H1 (cell line): ENCODE measurements around the gene ZBTB7B. TPM values are rescaled to one million over a fixed set of nuclear protein-coding genes. Genes with fewer than 3 reads are reported as not detected.

Experiments used
- ATF2 ChIP-seq: IDR thresholded peaks from 2 replicates; pipeline ENCODE4 v1.6.1; 2012; ENCODE audit warnings: low read length, inconsistent platforms
- CTCF ChIP-seq, 3 experiments: IDR thresholded peaks; 1 replicate in 2 of 3; 2 replicates in 1 of 3; pipeline versions ENCODE4 v1.5.1 to v1.6.1; 2011; ENCODE audit warnings: low read length in 3 of 3, mild to moderate bottlenecking in 3 of 3, inconsistent platforms in 2 of 3, low read depth in 1 of 3, moderate library complexity in 1 of 3; ENCODE audit not compliant: insufficient read depth in 1 of 3; ENCODE audit errors: control extremely low read depth in 1 of 3
- EP300 ChIP-seq, 2 experiments: IDR thresholded peaks; 1 replicate in 1 of 2; 2 replicates in 1 of 2; pipeline ENCODE4 v1.6.1; 2011 to 2012; ENCODE audit warnings: low read depth in 2 of 2, low read length in 2 of 2, mild to moderate bottlenecking in 2 of 2, borderline replicate concordance in 1 of 2, inconsistent platforms in 1 of 2, moderate library complexity in 1 of 2
- HDAC2 ChIP-seq, 2 experiments: fragments of 300-600 bp in 1 of 2; sonication (generic) in 1 of 2; IDR thresholded peaks; 2 replicates each; pipeline ENCODE4 v1.6.1; 2011 to 2012; ENCODE audit warnings: low read depth in 2 of 2, low read length in 2 of 2, mild to moderate bottlenecking in 2 of 2, moderate library complexity in 2 of 2, borderline replicate concordance in 1 of 2, inconsistent platforms in 1 of 2
- JUND ChIP-seq: IDR thresholded peaks from 2 replicates; pipeline ENCODE4 v1.6.1; 2011; ENCODE audit warnings: mild to moderate bottlenecking, improper control_type of control experiment, low read length
- KDM4A ChIP-seq: IDR thresholded peaks from one replicate; pipeline ENCODE4 v1.7.1; 2012; ENCODE audit warnings: low read depth, mild to moderate bottlenecking, moderate library complexity, low read length, inconsistent platforms; ENCODE audit not compliant: severe bottlenecking
- NRF1 ChIP-seq: IDR thresholded peaks from 2 replicates; pipeline ENCODE4 v1.6.1; 2011; ENCODE audit warnings: mild to moderate bottlenecking, low read depth, low read length, improper control_type of control experiment
- RBBP5 ChIP-seq: IDR thresholded peaks from 2 replicates; pipeline ENCODE4 v1.7.1; 2012; ENCODE audit warnings: low read depth, mild to moderate bottlenecking, inconsistent platforms, low read length, moderate library complexity, borderline replicate concordance
- RFX5 ChIP-seq: IDR thresholded peaks from 2 replicates; pipeline ENCODE4 v1.6.1; 2011; ENCODE audit warnings: low read depth, low read length, improper control_type of control experiment, borderline replicate concordance
- SIN3A ChIP-seq, 2 experiments: IDR thresholded peaks in 1 of 2; conservative IDR thresholded peaks in 1 of 2; 2 replicates each; pipeline ENCODE4 v1.6.1; 2011 to 2012; ENCODE audit warnings: low read length in 2 of 2, improper control_type of control experiment in 1 of 2, low read depth in 1 of 2, mild to moderate bottlenecking in 1 of 2
- SRF ChIP-seq: IDR thresholded peaks from 2 replicates; pipeline ENCODE4 v1.6.1; 2011; ENCODE audit warnings: mild to moderate bottlenecking, low read depth, low read length, moderate library complexity
- TAF1 ChIP-seq: IDR thresholded peaks from 2 replicates; pipeline ENCODE4 v1.6.1; 2011; ENCODE audit warnings: mild to moderate bottlenecking, low read depth, low read length
- USF2 ChIP-seq: IDR thresholded peaks from 2 replicates; pipeline ENCODE4 v1.6.1; 2011; ENCODE audit warnings: low read length, improper control_type of control experiment
- YY1 ChIP-seq: IDR thresholded peaks from 2 replicates; pipeline ENCODE4 v1.6.1; 2011; ENCODE audit warnings: low read depth, mild to moderate bottlenecking, low read length
- polyA plus RNA-seq, 7 experiments: library from polyadenylated mRNA; depleted of rRNA in 3 of 7; stranded (reverse) in 5 of 7; unstranded in 2 of 7; fragments of >200 nt in 5 of 7; fragments of 200-250 nt in 2 of 7; gene quantifications; 1 replicate in 5 of 7; 2 replicates in 1 of 7; 4 replicates in 1 of 7; pipeline versions ENCODE4 v1.2.1 to v1.2.3, GENCODE V29; 2011 to 2013; ENCODE audit warnings: missing spikeins in 2 of 7, mixed read lengths in 2 of 7
- total RNA-seq: library from RNA; stranded (reverse); fragmentation: NEBNext Ultra II Directional; extraction: Animal tissue kit (Norgen Biotek cat#: 25700); gene quantifications from 2 replicates; pipeline ENCODE4 v1.2.1, GENCODE V29; 2021

The ZBTB7B gene
- total and polyA plus RNA-seq, 2 of the 8 experiments (the other 6 are each of a cell fraction or from before 2014, with no cell fraction given) = 24.5 to 36.9 TPM

GRCh38 chr1:154972517-154973343 lies 29.9 kb upstream of the ZBTB7B start (continued):
- TF ChIP-seq HDAC2 (IDR thresholded peaks at IDR 0.05; ENCODE audit: borderline replicate concordance in 1 of 2, low read depth in 2 of 2, low read length in 2 of 2) = 0 out of 4 replicates have a peak, but pooled peaks of 1 of the 2 experiments have one; percentile 8
- TF ChIP-seq RFX5 = no peak
- TF ChIP-seq TAF1 = peak; percentile 65; the same call in 1 of the 2 replicates
- peak in 1 of 2 experiments; percentile 51; a peak in 1 of 3 replicates for TF ChIP-seq EP300 (IDR thresholded peaks at IDR 0.05; ENCODE audit: borderline replicate concordance in 1 of 2, low read depth in 2 of 2, low read length in 2 of 2)
- TF ChIP-seq SIN3A (conservative IDR thresholded peaks at IDR 0.05 in 1 of 2, IDR thresholded peaks at IDR 0.05 in 1 of 2; ENCODE audit: low read depth in 1 of 2, low read length in 2 of 2) = peak; percentile 73; a peak in 1 of 4 replicates
- no peak for TF ChIP-seq USF2
- TF ChIP-seq JUND = no peak
- 0 out of 2 replicates have a peak, but pooled peaks have one; percentile 50 for TF ChIP-seq ATF2
- no peak for TF ChIP-seq SRF
- peak; percentile 82 for TF ChIP-seq YY1
- peak; percentile 98 for TF ChIP-seq RBBP5
- peak; percentile 0 for TF ChIP-seq KDM4A
- no peak for TF ChIP-seq CTCF (IDR thresholded peaks at IDR 0.05; ENCODE audit: control extremely low read depth in 1 of 3, insufficient read depth in 1 of 3, low read depth in 1 of 3, low read length in 3 of 3)
- TF ChIP-seq NRF1 = no peak
